ENCODE results near the gene NAB1.

NAB1 gene

DNA sequence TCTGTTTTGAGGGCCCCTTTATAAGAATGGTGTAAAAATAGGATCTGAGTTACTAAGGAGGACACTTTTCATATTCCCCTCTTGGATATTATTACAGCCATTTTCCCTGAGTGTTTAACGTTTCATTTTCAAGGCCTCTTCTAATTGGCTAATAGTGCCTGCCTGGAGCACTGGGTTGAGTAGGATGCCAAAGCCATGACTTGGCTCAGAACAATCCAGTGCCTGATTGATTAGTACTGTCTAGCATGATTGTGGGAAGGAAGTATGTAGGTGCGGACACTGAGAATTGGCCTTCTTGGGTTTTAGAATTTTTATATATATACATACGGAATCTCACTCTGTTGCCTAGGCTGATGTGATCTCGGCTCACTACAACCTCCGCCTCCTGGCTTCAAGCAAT, 66.1 kb downstream of the NAB1 start:
- no peak for DNase-seq

- DNase-seq, result no peak
Measured at GRCh38 chr2:190716176-190716807, 67.4 kb downstream of the NAB1 start.

DNA sequence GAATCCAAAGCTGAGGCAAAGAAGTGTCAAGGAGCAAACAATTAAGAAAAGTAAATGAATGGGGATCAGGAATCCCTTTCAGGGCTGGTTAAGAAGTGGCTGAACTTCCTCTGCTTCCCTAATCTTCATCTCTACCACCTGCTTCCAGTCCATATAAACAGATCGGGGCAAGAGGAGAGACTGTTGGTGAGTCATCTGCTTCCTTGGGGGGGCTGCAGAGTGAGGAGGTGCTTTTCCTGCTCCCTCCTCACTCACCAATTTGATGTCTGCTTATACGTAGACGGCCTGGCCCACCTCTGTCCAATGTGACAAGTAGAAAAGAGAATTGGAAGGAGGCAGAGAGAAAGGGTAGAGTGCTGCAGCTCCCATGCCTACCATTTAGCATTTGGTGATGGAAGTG, 68.4 kb downstream of the NAB1 start:
- DNase-seq, result no peak

DNA sequence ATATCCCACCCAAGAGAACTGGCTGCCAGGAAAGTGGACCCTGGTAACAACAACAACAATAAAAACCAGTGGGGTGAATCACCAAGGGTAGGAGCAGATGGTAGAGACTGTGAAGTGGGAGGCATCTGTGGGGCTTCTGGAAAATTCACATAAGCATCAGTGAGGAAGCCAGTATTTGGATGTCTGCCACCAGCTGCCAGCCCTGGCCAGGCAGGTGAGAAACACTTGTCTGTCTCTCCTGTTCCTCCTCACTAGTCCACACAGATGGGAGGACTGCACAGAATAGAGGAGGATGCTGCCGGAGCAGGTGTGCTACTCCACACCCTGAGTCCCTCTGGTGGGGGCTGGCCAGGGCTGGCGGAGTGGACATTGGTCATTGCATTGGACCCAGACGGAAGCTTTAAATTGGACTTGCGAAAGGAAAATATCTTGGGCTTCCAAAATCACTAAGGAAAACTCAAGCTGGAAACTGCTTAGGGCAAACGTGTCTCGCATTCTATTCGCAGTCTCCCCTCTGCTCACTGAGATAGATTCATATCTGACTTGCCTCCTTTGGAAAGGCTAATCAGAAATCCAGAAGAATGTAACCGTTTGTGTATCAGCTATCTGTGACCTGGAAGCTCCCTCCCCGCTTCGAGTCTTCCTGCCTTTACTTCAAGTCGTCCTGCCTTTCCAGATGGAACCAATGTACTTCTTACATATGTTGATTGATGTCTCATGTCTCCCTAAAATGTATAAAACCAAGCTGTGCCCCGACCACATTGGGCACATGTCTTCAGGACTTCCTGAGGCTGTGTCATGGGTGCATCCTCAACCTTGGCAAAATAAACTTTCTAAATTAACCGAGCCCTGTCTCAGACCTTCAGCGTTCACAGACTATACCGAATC, 69.1 kb downstream of the NAB1 start:
- DNase-seq, result no peak

DNA sequence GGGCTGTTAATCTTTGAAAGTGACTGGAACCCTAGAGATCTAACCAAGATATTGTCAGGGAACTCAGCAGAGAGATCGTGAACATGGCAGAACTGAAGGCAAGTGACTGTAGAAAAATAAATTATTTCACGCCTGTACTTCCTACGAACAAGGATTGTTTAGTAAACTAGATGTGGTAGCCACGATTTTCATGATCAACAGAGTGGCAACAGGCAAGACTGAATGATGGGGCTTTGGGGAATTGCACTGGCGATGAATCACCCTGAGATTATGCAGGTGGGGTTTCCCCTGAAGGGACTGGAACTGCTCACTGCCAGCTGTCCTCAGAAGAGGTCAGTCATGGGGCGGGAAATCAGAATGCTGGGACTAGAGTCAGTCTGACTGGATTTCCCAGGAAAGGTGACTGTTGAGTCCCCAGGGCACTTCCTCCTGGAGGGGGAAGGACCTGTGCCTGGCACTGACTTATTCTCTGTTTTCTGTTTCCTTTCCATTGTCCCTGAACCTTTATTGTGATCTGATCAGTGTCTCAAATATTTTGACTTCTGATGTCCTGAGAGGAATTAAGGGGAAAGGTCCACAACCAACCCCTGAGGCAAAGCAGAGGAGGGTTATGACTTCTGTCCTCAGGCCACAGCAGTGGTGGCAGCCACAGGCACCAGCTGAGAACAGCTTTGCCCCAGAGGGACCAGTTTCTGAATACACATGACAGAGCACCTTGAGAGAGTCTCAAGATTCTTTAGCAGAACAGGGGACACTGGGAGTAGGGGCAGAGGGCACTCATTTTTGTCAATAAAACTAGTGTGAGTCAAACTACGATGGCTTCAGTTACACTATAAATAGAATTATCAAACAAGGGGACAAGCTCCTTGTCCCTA, 70.0 kb downstream of the NAB1 start:
- no peak for DNase-seq

DNA sequence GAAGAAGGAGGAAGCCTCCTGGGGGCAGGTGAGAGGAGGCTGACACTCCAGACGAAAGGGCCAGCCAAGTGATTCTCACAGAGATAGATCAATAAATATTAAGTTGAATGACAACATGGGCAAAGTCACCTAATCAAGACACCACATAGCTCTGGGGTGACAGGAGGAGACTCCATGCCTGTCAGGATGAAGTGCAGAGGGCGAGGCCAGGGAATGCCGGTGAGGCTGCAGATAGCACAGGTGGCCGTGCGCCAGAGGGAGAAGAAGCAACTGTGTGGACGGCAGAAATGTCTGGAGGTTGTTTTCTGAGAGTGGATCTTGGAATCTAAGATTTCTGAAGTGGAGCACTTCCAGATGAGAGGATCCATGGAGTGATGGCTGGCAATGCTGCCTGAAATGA, 71.4 kb downstream of the NAB1 start:
- DNase-seq, result no peak

DNA sequence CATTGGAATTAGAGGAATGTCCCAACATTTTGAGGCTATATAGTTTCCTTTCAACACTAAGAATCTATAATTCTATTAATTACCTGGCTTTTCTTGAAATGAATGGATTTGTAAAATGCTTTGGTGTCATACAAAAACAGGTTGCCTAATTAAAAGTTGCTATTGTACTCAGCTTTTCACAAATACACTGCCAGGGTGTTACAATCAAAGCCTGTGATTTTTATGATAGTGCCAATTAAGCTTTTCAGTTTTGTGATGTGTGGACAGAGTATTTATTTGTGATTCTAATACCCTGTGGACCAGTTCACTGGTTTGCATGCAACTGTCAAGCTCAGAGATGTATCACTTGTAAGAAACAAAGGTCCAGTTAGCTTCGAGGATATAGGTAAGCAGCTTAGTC, 71.8 kb downstream of the NAB1 start:
- no peak for DNase-seq

- no peak for DNase-seq
Measured at GRCh38 chr2:190722061-190722759, 73.3 kb downstream of the NAB1 start.

DNA sequence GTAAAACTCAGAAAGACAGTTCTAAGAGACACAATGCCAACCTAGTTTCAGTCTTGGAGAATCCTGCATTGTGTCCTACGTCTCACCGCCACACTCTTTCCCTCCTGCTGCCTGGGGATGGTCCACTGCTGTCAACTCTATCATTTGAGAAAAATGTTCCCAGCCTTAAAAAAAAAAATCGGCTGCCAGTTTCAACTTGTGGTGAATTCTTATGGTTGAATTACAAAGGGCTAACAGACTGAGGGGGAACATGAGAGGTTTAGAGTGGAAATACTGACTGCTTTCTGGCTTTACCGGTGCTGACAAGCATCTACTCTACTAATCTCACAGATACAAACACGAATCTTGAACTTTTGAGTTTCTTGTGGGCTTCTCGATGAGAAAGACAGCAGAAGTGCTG, 74.0 kb downstream of the NAB1 start:
- DNase-seq, result no peak

- DNase-seq, result no peak
Measured at GRCh38 chr2:190723397-190724090, 74.7 kb downstream of the NAB1 start.

DNA sequence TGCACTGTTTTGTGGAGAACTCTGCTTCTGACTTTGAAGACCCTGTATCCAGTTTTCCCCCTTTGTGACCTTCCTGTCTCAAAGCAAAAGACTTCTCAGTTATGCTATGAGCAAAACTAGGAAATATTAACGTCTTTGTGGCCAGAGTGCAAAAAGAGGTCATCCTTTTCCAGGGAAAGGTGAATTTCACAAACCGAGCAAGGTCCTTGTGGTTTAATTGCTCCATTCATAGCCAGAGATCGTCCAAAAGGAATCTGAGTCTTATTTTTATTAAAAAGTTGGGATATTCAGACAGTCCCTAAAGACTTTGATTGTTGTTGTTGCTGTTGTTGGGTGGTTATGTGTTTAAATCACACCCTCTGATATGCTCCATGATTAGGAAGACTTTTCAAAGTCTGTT, 77.4 kb downstream of the NAB1 start:
- DNase-seq, result no peak

DNA sequence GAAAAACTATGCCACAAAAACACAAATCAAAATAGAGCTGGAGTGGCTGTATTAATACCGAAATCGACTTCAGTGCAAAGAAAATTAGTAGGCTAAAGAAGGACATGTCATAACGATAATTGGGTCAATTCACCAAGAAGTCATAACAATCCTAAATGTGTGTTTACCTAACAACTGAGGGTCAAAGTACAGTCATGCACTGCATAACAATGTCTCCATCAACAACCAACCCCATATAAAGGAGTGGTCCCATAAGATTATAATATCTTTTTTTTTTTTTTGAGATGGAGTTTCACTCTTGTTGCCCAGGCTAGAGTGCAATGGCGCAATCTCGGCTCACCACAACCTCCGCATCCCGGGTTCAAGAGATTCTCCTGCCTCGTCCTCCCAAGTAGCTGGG, 87.5 kb downstream of the NAB1 start:
- DNase-seq, result no peak

GRCh38 chr2:190740449-190740848, 91.6 kb downstream of the NAB1 start:
- no peak for DNase-seq
